Parathyroid adenoma (tissue), 2 donors: ENCODE measurements around the gene IMMP2L.

Source experiments
- H2AFZ ChIP-seq: fragments of 300-600 bp; sonication (generic); one replicate; pipeline ENCODE4 v1.7.0; 2017; ENCODE audit warnings: antibody characterized with exemption, mild to moderate bottlenecking
- H3K27ac ChIP-seq: fragments of 300-600 bp; sonication (generic); one replicate; pipeline ENCODE4 v1.7.0; 2017
- H3K27me3 ChIP-seq: fragments of 300-600 bp; sonication (generic); one replicate; pipeline ENCODE4 v1.7.0; 2017; ENCODE audit warnings: low read length; ENCODE audit not compliant: control insufficient read depth, insufficient read depth
- H3K36me3 ChIP-seq: fragments of 300-600 bp; sonication (generic); one replicate; pipeline ENCODE4 v1.7.0; 2017; ENCODE audit warnings: low read length; ENCODE audit not compliant: control insufficient read depth, insufficient read depth
- H3K4me1 ChIP-seq: fragments of 300-600 bp; sonication (generic); one replicate; pipeline ENCODE4 v1.7.0; 2017; ENCODE audit warnings: control low read depth
- H3K4me2 ChIP-seq: fragments of 300-600 bp; sonication (generic); one replicate; pipeline ENCODE4 v1.7.0; 2017; ENCODE audit warnings: low read length
- H3K4me3 ChIP-seq: fragments of 300-600 bp; sonication (generic); one replicate; pipeline ENCODE4 v1.7.0; 2017; ENCODE audit warnings: low read depth, low read length
- H3K79me2 ChIP-seq: fragments of 300-600 bp; sonication (generic); one replicate; pipeline ENCODE4 v1.7.0; 2017; ENCODE audit warnings: control low read depth
- H3K9ac ChIP-seq: fragments of 300-600 bp; sonication (generic); one replicate; pipeline ENCODE4 v1.7.0; 2017; ENCODE audit warnings: mild to moderate bottlenecking
- H3K9me3 ChIP-seq: fragments of 300-600 bp; sonication (generic); one replicate; pipeline ENCODE4 v1.7.0; 2017; ENCODE audit warnings: low read length; ENCODE audit not compliant: control insufficient read depth
- CTCF ChIP-seq: fragments of 300-600 bp; sonication (generic); IDR thresholded peaks from one replicate; pipeline ENCODE4 v1.7.0; 2017; ENCODE audit warnings: antibody characterized with exemption, mild to moderate bottlenecking
- donor health status: primary hyperparathyroidism.

The IMMP2L gene

DNA sequence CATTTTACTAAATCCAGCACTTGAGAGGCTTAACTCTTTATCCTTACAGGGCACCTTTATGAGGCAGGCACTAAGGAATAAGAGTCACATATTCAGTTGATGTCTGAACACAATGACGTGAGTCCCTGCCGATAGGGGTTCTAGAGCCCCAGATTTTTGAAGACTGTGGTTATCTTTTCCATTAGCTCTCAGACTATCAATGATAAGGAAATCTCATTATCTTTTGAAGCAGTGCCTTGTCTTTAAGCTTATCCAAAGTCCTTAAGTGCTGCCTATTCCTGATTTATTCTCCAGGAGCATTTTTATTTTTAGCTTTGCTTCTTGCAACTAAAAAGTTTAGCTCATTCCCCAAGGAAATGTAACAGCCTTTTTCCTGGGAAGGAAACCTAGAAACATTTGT lies 915.5 kb downstream of the IMMP2L start:
- Histone ChIP-seq H3K36me3 (no peaks in the 10 kb centered on the region), H3K79me2 (no peaks in the 10 kb centered on the region), H3K9me3 (no peaks in the 10 kb centered on the region), H3K4me3 (no peak overlapping the region), H3K4me1 (no peaks in the 10 kb centered on the region), H3K27me3 (no peaks in the 10 kb centered on the region), H3K9ac (no peak overlapping the region), H3K4me2 (no peak overlapping the region), H3K27ac (no peak overlapping the region), H2AFZ (no peak overlapping the region)
- TF ChIP-seq CTCF: no peak

DNA sequence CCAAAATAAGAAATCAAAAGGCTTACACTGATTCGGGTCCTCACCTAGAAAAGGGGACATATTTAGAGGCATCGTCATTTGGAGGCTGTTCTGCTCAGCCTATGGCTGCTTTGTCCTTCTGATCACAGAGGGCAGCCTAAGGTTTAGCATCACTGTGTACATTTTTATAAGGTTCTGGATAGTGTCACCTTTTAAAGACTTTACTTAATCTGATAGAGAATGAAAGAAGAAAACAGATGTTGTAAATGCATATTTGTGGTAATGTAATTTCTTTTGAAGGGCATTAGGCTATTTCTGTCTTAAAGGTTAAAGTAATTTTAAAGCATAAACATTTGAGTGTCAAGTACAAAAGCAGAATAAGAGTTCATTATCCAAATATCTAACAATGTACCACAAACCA lies 916.7 kb downstream of the IMMP2L start:
- Histone ChIP-seq H3K4me2 (no peak overlapping the region), H3K27me3 (no peaks in the 10 kb centered on the region), H3K4me3 (no peak overlapping the region), H3K9me3 (no peaks in the 10 kb centered on the region), H3K27ac (no peak overlapping the region), H2AFZ (no peak overlapping the region), H3K36me3 (no peaks in the 10 kb centered on the region), H3K9ac (no peak overlapping the region), H3K79me2 (no peaks in the 10 kb centered on the region), H3K4me1 (no peaks in the 10 kb centered on the region)
- TF ChIP-seq CTCF: no peak

- Histone ChIP-seq H3K9ac (no peak overlapping the region), H3K79me2 (no peaks in the 10 kb centered on the region), H3K27me3 (no peaks in the 10 kb centered on the region), H3K9me3 (no peaks in the 10 kb centered on the region), H3K4me3 (no peak overlapping the region), H3K4me1 (no peaks in the 10 kb centered on the region), H3K27ac (no peak overlapping the region), H3K4me2 (no peak overlapping the region), H3K36me3 (no peaks in the 10 kb centered on the region), H2AFZ (no peak overlapping the region)
- no peak for TF ChIP-seq CTCF
These were observed 917.2 kb downstream of the IMMP2L start for GRCh38 chr7:110645060-110645459.

GRCh38 chr7:110637252-110637651 lies 925.0 kb downstream of the IMMP2L start:
- H3K4me3 ChIP-seq: no peak overlapping the region
- no peaks in the 10 kb centered on the region for H3K4me1 ChIP-seq
- H3K27me3 ChIP-seq: no peaks in the 10 kb centered on the region
- H3K9ac ChIP-seq: no peak overlapping the region
- H3K27ac ChIP-seq: no peak overlapping the region
- H3K9me3 ChIP-seq: no peaks in the 10 kb centered on the region
- H3K4me2 ChIP-seq: no peak overlapping the region
- H3K36me3 ChIP-seq: no peaks in the 10 kb centered on the region
- H2AFZ ChIP-seq: no peak overlapping the region
- no peaks in the 10 kb centered on the region for H3K79me2 ChIP-seq
- TF ChIP-seq CTCF: no peak

GRCh38 chr7:110633313-110633712 lies 929.0 kb downstream of the IMMP2L start:
- TF ChIP-seq CTCF: no peak

More at GRCh38 chr7:110633313-110633712, 929.0 kb downstream of the IMMP2L start:
- no peaks in the 10 kb centered on the region for H3K4me1 ChIP-seq
- no peaks in the 10 kb centered on the region for H3K27me3 ChIP-seq
- H3K79me2 ChIP-seq: no peaks in the 10 kb centered on the region
- no peak overlapping the region for H3K4me2 ChIP-seq
- no peak overlapping the region for H2AFZ ChIP-seq
- H3K9ac ChIP-seq: no peak overlapping the region
- no peak overlapping the region for H3K4me3 ChIP-seq
- no peaks in the 10 kb centered on the region for H3K9me3 ChIP-seq
- H3K27ac ChIP-seq: no peak overlapping the region
- no peaks in the 10 kb centered on the region for H3K36me3 ChIP-seq
